ENCODE measurements around the gene MRLN.
"Not testable (repeated sequence)": the region's sequence is repeated elsewhere in the genome, so short reads cannot be mapped to it uniquely, and the experiment has no call there.

The MRLN gene

DNA sequence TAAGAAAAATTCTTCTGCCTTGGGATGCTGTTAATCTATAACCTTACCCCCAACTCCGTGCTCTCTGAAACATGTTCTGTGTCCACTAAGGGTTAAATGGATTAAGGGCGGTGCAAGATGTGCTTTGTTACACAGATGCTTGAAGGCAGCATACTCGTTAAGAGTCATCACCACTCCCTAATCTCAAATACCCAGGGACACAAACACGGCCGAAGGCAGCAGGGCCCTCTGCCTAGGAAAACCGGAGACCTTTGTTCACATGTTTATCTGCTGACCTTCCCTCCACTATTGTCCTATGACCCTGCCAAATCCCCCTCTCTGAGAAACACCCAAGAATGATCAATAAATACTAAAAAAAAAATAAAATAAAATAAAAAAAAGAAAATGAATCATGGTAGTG lies 8.5 kb downstream of the MRLN start:
- DNase-seq = not testable (repeated sequence)

DNA sequence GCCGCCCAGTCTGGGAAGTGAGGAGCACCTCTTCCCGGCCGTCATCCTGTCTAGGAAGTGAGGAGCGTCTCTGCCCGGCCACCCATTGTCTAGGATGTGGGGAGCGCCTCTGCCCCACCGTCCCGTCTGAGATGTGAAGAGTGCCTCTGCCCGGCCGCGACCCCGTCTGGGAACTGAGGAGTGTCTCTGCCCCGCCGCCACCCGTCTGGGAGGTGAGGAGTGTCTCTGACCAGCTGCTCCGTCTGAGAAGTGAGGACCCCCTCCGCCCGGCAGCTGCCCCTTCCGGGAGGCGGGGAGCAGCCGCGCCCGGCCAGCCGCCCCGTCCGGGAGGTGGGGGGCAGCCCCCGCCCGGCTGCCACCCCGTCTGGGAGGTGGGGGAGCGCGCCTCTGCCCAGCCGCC lies 9.1 kb downstream of the MRLN start:
- not testable (repeated sequence) for DNase-seq

DNA sequence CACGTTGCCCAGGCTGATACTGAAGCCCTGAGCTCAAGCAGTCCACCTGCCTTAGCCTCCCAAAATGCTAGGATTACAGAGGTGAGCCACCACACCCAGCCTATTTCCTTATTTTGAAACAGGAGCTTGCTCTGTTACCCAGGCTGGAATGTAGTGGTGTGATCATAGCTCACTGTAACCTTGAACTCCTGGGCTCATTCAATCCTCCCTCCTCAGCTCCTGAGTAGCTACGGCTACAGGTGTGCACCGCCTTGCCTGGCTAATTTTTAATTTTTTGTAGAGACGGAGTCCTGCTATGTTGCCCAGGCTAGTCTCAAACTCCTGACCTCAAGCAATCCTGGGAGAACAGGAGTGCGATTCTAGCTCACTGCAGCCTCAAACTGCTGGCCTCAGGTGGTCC lies 11.7 kb downstream of the MRLN start:
- no peak for DNase-seq

DNA sequence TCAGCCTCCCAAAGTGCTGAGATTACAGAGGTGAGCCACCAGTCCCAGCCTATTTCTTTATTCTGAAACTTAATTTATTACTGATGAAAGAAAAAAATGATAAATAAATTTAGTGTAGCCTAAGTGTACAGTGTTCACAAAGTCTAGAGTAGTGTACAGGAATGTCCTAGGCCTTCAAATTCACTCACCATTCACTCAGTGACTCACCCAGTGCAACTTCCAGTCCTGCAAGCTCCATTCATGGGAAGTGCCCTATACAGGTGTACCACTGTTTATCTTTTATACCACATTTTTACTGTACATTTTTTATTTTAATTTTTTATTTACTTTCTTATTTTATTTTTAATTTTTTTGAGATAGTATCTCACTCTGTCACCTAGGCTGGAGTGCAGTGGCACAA lies 12.2 kb downstream of the MRLN start:
- DNase-seq = no peak

DNA sequence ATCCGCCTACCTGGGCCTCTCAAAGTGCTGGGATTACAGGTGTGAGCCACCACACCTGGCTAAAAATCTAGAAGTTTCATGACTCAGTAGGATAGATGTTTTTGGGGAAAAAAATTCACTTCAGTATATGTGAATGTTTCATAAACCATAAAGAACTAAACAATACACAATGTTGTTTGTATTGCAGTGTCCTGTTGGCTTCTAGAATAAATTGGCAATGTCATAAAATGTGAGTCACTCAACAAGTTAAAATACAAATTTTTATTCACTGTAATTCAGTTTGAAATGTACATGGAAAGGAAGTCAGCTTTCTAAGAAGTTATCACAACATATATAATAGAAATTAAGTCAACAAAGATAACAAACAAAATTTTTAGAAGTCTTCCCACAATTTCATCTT lies 16.5 kb downstream of the MRLN start:
- DNase-seq = no peak

DNA sequence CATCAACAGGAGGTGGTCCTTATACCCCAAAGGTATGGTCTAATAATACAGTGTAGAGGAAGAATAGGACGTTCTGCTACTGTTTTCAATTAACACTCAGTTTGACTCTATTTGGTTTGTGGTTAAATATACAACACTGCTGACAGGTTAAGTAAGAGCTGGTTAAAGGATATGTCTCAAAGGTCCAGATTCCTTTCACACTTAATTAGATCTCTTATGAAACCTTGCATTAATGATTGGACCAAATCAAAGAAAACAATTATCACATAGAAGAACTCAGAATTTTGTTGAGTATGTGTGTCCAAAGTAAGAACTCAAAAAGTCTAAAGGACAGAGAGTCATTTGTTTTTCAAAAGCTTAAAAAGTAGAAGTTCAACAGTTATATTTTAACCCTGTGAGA lies 18.0 kb downstream of the MRLN start:
- DNase-seq = no peak

DNA sequence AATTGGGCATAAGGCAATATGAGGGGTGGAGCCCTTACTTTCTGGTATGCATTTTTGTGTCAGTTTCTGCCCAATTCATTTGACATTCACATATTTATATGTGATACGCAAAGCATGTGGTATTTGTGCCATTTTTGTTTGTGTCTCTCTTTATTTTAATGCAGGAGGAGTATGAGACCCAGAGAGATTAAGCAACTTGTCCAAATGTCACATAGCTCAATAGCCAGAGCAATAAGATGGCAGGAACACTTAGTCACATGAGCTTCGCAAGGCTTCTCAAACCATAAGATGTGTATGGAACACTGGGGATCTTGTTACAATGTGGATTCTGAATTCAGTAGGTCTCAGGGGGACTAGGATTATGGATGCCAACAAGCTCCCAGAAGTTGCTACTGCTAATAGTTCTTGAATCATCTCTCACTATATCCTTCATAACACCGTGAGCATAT lies 19.2 kb downstream of the MRLN start:
- no peak for DNase-seq

DNA sequence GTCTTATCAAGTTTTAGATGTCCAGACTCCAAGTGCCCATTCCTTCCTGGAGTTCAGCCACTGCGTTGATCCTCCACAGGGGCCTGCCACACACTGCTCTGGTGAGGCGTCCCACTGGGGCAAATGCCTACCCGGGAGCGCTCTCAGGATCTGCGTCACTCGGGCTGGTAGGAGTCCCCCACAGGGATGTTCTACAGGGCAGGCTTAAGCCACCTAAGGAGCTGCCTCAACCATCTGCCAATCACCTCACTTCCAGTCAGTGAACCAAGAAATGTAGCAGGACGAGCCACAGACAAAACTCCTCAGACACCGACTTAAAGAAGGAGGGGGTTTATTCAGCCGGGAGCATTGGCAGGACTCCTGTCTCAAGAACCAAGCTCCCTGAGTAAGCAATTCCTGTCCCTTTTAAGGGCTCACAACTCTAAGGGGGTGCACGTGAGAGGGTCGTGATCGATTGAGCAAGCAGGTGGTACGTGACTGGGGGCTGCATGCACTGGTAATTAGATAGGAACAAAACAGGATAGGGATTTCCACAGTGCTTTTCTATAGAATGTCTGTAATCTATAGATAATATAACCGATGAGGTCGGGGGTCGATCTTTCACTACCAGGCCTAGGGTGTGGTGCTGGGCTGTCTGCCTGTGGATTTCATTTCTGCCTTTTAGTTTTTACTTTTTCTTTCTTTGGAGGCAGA lies 19.8 kb downstream of the MRLN start:
- DNase-seq = not testable (repeated sequence)

DNA sequence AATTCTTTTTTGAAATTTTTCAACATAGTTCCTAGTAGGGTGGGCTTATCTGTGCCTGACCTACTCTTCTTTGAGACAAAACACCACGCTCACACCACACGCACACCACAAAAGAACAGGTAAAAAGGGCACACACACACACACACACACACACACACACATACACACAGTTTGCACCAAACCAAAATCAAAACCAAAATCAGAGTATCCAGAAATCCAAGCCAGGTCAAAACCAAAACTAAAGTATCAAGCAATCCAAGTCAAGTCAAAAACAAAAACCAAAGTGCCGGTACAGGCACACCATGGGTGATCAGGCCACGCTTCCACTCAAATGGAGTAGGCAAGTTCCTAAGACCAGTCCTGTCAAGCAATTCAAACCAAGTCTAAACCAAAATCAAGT lies 20.4 kb downstream of the MRLN start:
- DNase-seq = not testable (repeated sequence)

DNA sequence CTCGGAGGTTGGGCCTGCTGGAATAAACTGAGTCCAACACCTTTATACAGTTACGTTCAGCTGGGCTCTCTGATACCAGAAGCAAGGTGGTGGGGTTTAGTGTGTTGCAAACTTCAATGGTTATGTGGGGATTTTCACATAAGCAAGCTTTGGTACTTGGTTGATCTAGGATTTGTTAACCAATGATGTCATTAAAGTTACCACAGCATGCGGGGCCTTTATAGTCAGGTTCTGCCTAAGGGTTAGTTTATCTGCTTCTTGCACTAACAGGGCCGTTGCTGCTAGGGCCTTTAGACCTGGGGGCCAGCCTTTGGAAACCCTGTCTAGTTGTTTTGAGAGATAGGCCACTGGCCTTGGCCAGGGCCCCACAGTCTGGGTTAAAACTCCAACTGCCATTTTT lies 24.1 kb downstream of the MRLN start:
- DNase-seq = not testable (repeated sequence)

DNA sequence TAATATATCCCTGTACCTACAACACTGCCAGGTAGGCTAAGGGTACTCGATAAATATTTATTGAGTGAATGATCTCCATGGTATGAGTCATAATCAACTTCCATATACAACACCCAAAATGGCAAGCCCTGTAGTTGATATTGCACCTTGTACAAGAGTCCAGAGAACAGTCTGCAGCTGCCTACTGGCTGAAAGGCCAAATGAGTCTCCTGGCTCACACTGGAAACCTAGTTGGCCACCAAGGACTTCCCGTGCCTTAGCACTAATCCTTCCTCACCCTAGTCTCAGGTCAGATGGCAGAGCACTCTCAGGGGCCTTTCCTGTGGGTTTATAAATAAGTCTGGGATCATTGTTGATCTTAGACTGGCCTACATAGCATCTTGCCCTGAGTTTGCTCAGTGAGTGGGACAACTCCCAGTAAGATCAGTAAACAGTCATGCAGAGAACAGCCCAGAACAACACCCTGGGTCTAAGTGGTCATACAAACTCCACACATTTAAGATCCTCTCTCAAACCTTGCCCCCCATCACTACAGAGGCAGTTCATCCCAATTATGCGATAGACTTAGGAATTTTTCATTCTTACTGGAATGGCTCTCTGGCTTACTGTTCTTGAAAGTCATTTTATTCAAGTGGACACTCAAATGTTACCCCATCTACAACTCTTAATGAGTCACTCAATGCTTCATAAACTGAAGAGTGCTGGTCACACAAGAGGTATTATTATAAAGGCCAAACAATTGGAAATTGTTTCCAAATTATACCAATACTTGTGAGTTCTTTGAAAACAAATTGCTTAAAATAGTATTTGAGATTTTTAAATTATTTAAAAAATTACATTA lies 28.9 kb downstream of the MRLN start:
- no peak for DNase-seq

DNA sequence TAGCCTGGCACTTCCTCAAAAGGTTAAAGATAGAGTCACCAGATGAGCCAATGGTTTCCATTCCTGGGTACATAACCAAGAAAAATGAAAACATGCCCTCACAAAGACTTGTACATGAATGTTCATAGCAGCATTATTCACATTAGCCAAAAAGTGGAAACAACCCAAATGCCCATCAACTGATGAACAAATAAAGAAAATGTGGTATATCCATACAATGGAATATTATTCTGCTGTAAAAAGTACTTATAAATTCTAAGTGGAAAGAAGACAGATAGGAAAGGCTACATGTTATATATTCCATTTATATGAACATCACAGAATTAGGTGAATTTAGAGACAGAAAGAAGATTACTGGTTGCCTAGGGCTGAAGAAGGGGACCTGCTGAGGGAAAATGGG lies 32.9 kb downstream of the MRLN start:
- DNase-seq = no peak

DNA sequence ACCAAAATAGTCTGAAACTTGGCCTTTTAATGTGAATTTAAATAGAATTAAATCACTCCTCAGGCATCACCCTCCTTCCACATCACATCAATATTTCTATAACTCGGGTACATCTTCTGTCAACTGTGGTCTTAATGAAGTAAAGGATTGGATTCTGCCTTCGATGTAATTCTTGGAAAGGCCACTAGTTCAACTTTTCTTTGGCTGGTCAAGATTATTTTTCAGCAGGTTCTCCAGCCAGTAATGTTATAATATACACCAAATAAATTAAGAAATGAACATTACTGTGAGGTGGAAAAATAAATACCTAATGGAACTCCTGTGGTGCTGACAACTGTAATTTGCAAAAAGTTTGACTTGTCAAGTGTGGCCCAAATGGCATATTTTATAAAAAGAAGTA lies 33.9 kb downstream of the MRLN start:
- DNase-seq = no peak

DNA sequence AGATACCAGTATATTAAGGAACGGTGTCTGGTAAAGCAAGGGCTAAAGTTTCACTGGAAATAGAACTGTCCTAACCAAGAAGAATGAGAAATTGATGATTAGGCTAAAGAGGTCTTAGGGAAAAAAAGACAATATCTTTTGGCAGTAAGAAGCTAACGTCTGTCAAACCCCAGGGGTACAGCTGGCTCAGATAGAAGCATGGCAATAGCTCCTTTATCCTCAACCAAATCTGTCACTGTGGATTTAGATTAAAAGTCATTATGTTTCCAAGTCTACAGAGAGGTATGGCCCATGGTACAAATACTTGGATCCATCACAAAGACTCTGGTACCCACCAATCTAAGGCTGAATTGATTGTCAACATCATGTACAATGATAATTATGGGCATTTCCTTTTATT lies 35.0 kb downstream of the MRLN start:
- DNase-seq = no peak

DNA sequence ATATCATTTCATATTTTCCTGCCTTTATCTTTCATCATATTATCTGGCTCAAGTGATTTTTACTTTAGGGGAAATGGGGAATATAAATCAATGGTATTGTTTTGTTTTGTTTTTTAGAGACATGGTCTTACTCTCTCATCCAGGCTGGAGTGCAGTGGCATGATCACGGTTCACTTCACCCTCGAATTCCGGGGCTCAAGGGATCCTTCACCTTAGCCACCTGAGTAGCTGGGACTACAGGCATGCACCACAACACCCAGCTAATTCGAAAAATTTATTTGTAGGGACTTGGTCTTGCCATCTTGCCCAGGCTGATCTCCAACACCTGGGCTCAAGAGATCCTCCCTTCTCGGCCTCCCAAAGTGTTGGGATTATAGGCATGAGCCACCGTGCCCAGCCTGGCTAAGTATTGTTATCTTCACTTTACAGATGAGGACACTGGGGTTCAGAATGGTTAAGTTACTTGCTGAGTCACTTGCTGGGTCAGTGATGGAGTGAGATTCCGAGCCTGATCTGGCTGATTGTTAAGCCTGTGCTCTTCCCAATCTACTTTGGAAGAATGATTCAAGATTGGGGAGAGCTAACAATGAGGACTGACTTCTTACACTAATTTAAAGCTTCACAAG lies 39.9 kb downstream of the MRLN start:
- DNase-seq = no peak

DNA sequence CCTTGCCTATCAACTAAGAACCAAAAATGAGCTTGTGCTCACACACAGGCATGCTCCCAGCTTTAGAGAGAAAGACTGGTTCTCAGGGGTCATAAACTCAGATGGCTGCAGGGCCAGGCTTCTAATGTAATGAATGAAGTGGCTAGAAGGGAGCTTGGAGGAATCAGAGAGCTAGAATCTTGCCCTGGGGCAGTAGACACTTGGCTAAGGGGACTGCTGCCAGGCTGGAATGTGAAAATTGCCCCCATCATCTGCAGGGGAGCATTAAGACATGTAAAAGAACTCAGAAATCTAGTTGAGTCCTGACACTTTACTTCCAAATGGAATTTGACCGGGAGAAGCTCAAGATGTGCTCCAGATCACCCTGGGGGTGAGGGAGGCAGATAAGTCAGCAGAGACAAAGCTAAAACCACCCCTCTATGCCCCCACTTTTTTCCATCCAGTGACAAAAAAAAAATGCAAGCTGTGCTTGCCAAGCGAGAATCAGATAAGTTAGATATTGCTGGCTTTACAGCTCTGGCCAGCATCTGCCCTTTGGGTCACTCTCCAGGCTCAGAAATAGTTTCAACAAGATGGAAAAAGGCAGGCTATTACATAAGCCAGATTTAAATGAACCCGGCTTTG lies 41.3 kb downstream of the MRLN start:
- DNase-seq = no peak

DNA sequence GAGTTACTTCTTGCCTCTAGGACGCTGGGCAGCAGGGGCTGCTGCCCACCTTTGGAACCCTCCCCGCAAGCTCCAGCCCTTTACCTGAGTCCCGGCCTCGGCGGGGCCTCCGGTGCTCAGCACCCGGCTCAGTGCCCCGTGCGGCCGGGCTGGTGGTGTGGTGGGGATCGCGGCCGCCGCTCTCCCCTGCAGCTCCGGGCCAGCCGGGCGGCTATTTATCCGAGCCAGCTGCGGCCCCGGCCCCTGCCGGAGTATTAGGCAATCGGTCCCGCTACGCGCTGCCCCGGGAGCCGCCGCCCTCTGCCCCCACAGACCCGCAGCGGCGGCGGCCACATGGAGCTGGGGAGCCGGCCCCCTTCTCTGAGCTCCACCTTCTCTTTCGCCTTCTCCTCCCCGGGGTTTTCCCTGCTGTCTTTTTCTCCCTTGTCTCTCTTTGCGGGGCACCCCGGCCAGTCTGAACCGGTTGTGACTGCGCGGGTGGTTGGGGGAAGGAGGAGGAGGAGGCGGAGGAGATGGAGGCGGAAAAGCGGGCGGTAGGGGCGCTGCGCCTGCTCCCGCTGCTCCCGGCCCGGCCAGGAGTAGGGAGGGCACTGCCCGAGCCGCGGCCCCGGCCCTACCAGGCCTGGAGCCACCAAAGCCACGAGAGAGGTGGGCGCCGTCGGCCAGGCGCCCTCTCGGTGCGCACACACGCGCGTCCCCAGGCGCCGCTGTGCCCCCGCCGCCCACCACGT lies 43.7 kb downstream of the MRLN start, which contains the start of gene SLC16A9:
Gene SLC16A9 (minus strand): TSS at position 456 of the 731 bp plus-strand sequence. CDS start 25,559 bp downstream, outside the sequence.
- peak; percentile 23 for DNase-seq

DNA sequence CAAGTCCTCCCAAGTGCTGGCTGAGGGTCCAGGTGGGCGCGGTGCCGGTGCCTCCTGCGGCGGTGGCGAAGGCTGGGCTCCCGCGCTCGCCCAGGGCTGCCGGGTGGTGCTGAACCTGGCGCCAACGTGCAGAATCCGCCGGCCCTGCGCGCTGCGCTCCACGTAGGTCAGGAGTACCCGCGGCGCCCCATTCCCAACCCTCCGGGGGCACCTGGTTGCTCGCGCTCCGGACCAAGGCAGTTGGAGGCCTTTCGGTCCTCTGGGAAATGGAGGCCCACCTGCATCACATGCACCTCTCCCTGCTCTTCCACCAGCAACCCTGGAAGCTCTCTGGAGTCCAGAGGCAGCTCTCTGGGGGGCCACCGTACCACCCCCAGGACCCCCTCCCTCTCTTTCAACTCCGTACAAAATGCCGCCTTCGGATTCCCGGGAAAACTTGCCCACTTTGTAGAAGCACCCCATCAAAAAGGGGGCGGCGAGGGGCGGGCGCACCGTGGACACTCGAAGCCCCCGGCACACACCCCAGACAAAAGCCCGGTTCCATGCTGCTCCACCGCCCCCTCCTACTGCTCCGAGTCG lies 44.4 kb downstream of the MRLN start:
- DNase-seq = no peak

DNA sequence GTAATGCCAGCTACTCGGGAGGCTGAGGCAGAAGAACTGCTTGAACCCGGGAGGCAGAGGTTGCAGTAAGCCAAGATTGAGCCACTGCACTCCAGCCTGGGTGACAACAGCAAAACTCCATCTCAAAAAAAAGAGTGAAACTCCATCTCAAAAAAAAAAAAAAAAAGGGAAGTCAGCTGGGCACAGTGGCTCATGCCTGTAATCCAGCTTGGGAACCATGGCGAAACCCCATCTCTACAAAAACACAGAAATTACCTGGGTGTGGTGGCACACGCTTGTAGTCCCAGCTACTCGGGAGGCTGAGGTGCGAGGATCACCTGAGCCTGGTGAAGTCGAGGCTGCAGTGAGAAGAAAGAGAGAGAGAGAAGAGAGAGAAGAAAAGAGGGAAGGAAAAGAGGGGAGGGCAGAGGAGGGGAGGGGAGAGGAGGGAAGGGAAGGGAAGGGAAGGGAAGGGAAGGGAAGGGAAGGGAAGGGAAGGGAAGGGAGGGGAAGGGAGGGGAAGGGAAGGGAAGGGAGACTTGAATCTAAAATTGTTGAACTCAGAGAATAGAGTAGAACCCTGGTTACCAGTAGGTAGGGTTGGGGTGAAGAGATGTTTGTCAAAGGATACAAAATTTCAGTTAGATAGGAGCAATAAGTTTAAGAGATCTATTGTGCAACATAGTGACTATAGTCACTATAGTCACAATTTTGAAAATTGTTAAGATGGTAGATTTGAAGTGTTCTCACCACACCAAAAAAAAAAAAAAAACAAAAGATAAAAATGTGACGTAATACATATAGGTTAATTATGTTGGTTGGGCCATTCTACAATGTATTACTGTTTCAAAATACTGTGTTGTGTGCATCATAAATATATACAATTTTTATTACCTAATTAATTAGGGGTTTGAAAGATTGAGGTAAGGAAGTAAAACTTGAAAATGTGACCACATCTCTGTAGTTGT lies 46.1 kb downstream of the MRLN start:
- DNase-seq = no peak

DNA sequence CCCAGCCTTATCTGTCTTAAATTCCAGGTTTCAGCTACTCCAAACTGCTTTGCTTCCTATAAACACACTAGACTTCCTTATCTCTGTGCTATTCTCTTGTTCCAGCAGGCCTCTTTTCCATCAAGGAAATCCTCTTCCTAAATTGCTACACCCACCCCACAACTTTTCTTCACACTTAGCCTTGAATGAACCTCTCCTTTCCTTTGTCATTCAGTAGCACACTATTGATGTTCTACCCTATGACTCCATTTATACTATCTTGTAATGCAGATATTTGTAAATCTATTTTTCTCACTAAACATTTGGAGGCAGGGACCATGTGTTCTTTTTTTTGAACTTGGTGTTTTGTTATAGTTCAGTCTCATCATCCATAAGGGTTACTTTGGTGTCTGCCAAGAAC lies 47.3 kb downstream of the MRLN start:
- no peak for DNase-seq

DNA sequence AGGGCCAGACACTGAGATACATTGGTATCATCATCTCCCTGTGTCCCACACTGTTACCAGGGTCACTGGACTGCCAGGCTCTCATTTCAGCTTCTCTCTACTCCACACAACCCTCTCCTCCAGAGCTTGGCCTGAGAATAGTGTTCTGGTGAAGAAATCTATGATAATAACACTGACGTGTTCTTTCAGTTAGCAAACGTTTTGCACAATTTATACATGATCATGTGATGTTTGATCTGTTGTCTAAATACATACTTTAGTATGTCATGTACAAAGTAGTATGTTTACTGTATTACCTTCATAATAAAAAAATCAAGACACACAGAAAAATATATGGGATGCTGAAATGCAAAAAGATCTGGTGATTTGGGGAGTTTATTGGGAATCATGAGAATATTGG lies 48.6 kb downstream of the MRLN start:
- no peak for DNase-seq

Measured in cortex of kidney (tissue), 1 donor.